ENCODE data around the gene PLCD3.

The PLCD3 gene

DNA sequence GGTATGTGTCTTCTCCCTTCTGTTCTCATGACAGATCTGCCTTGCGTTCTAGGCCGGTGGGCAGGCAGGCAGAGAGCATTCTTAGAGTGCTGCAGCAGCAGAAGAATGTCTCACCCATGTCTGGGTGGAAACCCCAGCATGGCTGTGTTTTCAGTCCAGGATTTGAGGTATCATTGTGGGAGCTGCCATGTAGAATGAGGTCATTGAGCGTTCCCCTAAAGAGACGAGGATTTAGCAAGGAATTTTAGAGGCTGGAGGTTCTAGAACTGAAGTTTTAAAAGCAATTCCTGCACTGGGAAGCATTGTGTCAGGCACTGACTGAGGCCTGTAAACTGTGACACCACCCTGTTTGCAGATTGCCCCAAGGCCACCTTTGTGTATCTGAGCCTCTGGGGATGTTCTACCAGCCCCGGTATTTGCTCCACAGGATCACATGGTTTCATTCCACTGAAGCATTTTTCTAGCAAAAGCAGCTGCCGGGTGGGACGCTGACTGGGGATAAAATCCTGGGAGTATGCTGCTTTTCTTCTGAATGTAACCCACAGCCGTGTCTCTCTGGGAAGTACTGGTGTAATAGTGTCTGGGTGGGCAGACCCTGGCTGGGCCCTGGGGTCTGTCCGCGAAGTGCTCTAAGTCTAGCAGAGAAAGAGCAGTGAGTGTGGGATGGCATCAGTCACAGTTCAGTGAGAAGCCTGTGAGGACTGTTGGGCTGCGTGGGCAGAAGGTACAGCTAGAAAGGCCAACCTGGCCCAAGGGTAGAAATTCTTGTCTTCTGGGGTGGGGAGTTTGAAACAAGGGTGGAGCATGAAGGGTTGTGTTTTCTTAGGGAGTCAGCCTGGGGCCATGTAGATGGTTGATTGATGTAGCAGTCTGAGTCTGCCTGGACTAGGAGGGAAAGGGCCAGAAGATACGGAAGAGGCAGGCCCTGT, 30.2 kb downstream of the PLCD3 start:
- no peak for DNase-seq (ENCODE audit: low spot score)

- DNase-seq (ENCODE audit: low spot score), result no peak
Observed at GRCh38 chr17:45101546-45101882, 30.8 kb downstream of the PLCD3 start.

DNA sequence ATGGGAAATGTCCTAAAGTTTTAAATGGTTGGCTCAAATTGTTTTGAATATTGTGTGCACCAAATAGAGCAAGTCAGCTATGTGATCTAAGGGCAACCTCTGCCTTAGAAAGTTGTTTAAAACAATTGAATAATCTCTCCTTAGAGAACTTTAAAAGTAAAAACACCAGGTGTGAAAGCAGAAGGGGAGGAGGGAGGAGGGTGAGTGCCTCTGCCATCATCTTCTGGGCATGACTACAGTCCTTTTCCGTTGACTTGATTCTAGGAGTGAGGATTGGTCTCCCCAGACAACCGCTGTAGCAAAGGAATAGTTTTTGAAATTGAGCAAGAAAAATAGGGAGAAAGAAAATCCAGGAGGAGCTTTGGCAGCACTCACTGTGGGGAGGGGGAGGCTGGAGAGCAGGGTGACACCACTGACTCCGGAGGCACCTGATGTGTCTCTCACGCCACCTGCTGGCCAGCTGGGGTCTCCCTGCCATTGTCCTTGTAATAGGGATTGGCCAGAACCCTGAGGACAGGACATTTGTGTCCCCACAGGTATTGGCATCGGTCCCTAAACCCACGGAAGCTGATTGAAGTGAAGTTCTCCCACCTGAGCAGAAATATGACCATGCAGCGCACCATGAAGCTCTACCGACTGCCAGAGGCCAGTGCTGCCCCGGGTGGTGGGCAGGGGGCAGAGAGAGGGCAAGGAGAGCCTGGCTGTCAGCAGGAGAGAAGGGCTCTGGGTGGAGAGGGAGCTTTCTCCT, 33.3 kb downstream of the PLCD3 start:
- peak; percentile 97 for DNase-seq (ENCODE audit: low spot score)

DNA sequence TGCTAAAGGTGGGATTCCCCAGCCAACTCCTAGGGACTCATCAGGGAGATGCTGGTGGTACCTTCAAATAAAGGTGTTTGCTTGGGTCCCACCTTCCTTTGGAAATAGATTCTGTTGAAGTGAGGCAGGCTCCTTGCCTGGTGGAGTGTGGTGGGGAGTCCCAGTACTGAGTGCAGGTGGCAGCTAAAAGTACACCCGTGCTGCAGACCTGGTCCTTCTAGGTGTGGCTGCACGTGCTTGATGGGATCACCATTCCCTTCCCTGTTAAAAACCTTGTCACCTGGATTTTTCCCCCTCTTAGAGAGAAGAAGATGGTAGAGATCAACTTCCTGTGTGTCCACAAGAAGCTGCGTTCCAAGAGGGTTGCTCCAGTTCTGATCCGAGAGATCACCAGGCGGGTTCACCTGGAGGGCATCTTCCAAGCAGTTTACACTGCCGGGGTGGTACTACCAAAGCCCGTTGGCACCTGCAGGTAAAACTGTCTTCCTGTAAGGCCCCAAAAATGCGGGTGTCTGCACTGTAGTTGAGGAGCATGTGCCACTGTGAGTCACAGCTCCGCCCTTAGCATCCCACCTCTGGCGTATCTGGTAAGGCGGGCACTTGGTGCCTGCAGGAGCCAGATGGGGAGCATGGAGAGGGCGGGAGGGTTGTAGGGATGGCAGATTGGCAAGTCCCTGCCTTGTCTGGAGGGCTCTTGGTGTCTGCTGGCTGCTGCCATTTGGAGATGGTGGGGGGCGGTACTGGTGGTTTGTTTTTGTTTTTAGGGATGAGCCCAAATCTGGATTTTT, 34.0 kb downstream of the PLCD3 start:
- no peak for DNase-seq (ENCODE audit: low spot score)

DNA sequence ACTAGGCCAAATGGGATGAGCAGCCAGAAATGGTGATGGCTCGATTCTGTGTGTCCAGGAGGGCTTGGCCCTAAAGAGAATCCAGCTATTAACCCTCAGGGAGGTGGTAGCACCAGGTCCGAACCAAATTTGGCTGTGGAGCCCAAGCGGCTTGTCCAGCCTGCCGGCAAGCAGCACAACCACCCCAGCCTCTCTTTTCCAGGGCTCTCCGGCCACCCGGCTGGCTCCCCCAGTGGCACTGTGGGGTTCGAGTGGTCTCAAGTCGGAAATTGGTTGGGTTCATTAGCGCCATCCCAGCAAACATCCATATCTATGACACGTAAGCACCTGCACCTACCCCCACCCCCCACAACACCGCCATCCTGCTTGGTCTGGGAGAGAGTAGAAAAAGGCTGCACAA, 35.4 kb downstream of the PLCD3 start:
- DNase-seq (ENCODE audit: low spot score), result no peak

DNA sequence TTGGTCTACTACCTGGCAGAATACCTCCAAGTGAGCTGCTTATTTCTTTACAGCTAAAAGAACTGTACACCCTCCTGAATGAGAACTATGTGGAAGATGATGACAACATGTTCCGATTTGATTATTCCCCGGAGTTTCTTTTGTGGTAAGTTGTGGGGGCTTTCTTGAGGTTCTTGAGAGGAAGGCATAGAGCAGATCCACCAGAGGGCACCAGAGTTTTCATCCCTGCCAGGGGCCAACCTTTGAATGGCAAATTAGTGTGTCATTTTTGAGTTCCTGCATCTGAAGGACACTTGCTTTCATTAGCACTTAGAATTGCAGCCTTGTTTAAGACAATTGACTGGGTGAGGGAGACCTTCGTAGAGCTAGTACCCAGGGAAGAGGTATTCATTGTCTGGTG, 36.2 kb downstream of the PLCD3 start:
- no peak for DNase-seq (ENCODE audit: low spot score)

DNA sequence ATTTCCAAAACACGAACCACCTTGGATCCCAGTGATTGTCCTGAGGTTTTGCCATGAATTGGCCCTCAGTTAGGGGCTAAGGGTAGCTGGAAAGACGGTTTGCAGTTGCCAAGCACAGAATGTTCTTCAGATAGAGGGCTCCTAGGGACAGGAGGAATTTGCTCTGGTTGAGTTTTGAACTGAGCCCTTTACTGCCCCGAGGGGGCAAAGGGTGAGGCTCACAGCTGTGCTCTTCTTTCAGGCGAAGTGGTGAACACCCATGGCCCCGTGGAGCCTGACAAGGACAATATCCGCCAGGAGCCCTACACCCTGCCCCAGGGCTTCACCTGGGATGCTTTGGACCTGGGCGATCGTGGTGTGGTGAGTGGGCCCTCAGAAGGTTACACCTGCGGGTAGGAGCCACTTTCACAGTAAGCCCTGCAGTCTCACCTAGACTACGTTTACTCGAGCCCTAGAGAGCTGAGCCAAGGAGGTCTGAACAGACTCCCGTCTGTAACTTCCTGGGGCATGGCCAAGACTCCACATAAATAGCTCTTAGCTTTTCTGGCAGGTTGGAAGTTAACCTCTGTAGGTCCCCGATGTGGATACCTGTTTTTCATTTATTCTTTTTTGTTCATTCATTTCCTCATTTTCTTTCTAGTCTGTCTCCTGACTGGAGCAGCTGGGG, 38.7 kb downstream of the PLCD3 start:
- DNase-seq (ENCODE audit: low spot score), result no peak

DNA sequence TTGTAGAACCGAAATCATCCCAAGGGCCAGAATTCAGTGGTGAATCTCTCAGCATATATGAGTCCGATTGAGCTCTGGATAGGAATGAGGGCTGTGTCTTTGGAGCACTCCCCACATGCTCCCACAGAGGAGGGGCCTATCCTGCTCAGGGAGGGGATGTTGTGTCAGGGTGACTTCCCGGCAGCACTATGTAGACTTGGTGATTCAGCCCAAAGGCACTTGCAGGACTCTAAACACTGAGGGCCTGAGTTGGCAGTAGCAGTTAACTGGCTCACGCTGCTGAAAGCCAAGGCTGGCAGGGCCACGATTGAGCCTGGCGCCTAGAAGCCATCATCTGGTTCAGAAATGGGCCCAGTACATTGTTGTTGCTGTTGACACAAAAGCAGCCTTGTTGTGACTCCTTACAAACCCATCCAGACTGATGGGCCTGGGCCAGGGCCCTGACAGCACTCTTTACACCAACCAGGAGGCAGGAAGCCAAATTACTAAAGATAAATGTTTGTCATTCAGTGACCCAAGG, 39.3 kb downstream of the PLCD3 start:
- no peak for DNase-seq (ENCODE audit: low spot score)

GRCh38 chr17:45091778-45092425, 40.4 kb downstream of the PLCD3 start:
- DNase-seq (ENCODE audit: low spot score), result no peak

DNA sequence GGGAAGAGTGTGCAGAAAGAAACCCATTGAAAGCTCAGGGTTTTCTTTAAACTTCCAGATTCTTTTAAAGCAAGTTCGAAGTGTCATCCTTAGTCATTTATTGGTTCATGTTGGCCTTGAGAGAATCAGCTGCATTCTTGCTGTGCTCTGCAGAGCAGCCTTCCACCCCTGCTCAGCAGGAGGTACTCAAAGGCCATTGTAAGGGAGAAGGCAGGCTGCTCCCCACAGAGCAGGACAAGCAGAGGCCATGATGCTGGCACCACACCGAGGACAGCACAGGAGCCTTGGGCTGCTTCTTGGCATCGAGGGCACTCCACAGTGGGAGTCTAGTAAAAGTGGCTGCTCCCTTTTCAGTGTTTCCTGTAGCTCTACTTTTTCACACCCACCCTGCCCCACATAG, 41.6 kb downstream of the PLCD3 start:
- DNase-seq (ENCODE audit: low spot score), result no peak

GRCh38 chr17:45088741-45089140, 43.6 kb downstream of the PLCD3 start:
- DNase-seq (ENCODE audit: low spot score), result no peak

DNA sequence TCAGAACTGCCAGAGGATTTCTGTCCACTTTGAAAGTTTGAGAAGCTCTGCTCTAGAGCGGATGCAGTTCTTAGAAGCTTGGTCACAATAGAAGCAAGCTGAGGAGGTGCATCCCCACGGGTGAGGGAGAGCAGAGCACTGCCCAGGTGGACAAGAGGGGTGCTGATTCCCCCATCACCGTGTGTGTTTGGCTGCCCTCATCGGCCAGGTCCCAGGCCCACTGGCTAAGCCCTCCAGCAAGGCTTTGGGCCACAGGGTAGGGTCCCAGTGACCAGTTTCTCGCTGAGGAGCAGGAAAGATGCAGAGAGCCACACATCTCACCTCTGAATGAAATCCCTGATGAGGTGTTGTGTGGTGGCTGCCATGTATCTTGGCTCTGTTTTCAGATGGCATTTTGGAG, 44.3 kb downstream of the PLCD3 start:
- DNase-seq (ENCODE audit: low spot score), result no peak

- DNase-seq (ENCODE audit: low spot score), result no peak
Observed at GRCh38 chr17:45087504-45087975, 44.8 kb downstream of the PLCD3 start.

GRCh38 chr17:45086865-45087503, 45.3 kb downstream of the PLCD3 start:
- no peak for DNase-seq (ENCODE audit: low spot score)

DNA sequence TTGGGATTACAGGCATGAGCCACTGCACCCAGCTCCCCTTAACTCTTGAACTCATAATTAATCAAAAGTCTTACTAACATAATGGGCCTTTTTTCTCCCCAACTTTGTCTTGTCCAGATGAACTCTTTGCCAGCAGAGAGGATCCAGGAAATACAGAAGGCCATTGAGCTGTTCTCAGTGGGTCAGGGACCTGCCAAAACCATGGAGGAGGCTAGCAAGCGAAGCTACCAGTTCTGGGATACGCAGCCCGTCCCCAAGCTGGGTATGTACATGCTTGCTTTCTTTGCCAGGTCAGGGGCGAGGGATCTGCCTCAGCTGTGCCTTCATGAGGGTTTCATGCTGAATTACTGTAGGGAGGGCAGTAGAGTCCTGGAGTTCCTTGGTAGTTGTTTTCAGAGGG, 45.9 kb downstream of the PLCD3 start:
- DNase-seq (ENCODE audit: low spot score), result no peak

GRCh38 chr17:45081047-45081703, 51.1 kb downstream of the PLCD3 start:
- no peak for DNase-seq (ENCODE audit: low spot score)

DNA sequence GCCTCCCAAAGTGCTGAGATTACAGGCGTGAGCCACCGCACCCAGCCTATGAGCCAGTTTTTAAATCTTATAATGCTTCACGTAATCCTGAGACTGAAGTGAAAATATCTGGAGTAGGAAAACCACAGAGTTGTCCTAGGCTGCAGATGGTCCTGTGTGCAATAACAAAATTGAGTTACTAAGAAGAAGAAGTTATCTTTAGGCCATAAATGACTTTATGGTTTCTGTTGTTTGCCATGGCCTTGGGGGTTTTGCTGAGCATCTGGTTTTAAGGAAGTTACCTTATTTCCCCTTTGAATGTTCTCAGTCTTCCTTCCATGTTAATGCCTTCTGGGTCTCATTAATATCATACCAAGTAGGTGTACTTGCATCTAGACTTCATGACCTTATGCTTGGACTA, 54.7 kb downstream of the PLCD3 start:
- DNase-seq (ENCODE audit: low spot score), result no peak

DNA sequence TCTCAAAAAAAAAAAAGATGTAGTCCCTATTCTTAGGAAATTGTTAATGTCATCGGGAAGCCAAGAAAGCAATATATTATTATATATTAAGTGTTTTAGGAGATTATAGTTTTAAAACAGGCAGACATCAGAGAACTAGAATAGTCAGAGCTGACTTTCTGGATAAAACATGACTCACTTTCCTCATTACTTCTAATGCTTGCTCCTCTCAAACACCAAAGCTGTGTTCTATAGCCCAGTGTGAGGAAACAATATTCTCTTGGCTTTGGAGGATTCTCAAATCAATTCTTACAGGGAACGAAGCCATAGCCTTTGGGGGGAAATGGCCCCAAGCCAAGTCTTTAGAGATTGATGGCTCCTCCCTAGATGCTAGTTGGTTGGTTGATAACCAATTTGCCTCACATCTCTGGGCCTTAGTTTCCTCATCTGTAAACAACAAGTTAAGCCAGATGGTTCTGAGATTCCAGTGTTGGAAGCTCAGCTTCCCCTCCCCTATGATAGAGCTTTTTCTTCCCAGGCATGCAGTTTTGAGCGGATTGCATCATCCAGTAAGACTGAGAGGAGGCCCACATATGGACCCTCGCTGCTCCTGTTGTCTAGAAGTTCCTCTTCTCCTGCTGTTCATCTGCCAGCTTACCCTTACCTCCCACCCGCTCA, 58.8 kb downstream of the PLCD3 start:
- no peak for DNase-seq (ENCODE audit: low spot score)

DNA sequence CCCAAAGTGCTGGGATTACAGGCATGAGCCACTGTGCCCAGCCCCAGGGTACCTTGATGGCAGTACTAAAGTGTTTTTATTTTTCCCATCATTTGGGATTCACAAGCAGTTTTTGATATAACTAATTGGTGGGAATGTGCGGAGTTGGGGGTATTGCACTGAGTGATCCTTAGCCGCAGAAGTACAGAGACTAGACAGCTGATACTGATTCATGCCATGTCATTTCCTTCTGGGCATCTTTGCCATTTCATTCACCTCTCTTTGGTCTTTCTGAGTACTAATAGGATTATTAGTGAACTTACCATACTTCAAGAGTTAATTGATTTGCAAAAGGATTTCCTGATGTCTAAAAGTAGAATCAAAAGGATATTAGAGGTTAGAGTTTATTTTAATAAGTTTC, 61.5 kb downstream of the PLCD3 start:
- DNase-seq (ENCODE audit: low spot score), result no peak

DNA sequence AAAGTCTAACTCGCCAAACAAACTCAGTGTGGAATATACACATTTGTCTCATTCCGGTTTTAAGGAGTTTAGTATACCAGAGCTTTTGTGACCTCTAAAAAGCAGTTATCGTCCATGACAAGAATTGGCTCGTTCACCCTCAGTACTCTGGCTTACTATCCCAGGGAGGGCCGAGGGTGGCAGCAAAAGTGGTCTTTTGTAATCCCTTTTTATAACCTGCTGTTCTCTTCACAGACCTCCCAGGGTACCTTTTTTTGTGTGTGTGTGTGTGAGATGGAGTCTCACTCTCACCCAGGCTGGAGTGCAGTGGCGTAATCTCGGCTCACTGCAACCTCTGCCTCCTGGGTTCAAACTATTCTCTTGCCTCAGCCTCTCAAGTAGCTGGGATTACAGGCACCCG, 62.3 kb downstream of the PLCD3 start:
- no peak for DNase-seq (ENCODE audit: low spot score)

Measured in HuH-7 (cell line).